ENCODE results near the gene TTC22. TPM values are rescaled to one million over a fixed set of nuclear protein-coding genes. Genes with fewer than 3 reads are reported as not detected.

TTC22 gene
- total RNA-seq, 1 donor from 2014 or later: not detected

- Mint-ChIP-seq H3K9me3 (ENCODE audit: unreplicated experiment) (no peaks in the 10 kb centered on the region), H3K4me3 (ENCODE audit: unreplicated experiment) (no peak overlapping the region), H3K36me3 (ENCODE audit: unreplicated experiment) (no peaks in the 10 kb centered on the region), H3K4me1 (ENCODE audit: low read depth, unreplicated experiment) (no peaks in the 10 kb centered on the region), H3K27me3 (ENCODE audit: unreplicated experiment) (peaks cover 2% of the 10 kb centered on the region), H3K27ac (ENCODE audit: unreplicated experiment) (no peak overlapping the region)
- TF ChIP-seq CTCF (IDR thresholded peaks at IDR 0.05; ENCODE audit: partially characterized antibody, unreplicated experiment): no peak
- no peak for DNase-seq
These were observed 8.5 kb upstream of the TTC22 start for GRCh38 chr1:54809496-54810074.

- Mint-ChIP-seq H3K27me3 (ENCODE audit: unreplicated experiment) (peaks cover 2% of the 10 kb centered on the region), H3K27ac (ENCODE audit: unreplicated experiment) (no peak overlapping the region), H3K9me3 (ENCODE audit: unreplicated experiment) (no peaks in the 10 kb centered on the region), H3K4me3 (ENCODE audit: unreplicated experiment) (no peak overlapping the region), H3K36me3 (ENCODE audit: unreplicated experiment) (no peaks in the 10 kb centered on the region), H3K4me1 (ENCODE audit: low read depth, unreplicated experiment) (no peaks in the 10 kb centered on the region)
- TF ChIP-seq CTCF (IDR thresholded peaks at IDR 0.05; ENCODE audit: partially characterized antibody, unreplicated experiment): peak; percentile 18
- no peak for DNase-seq
These were observed 7.5 kb upstream of the TTC22 start for GRCh38 chr1:54808443-54809207.

GRCh38 chr1:54807756-54808155, 6.6 kb upstream of the TTC22 start:
- TF ChIP-seq CTCF (IDR thresholded peaks at IDR 0.05; ENCODE audit: partially characterized antibody, unreplicated experiment): no peak
- no peaks in the 10 kb centered on the region for H3K9me3 Mint-ChIP-seq (ENCODE audit: unreplicated experiment)
- no peak overlapping the region for H3K4me3 Mint-ChIP-seq (ENCODE audit: unreplicated experiment)

GRCh38 chr1:54806931-54807611, 5.9 kb upstream of the TTC22 start:
- Mint-ChIP-seq H3K27me3 (ENCODE audit: unreplicated experiment) (peaks cover 2% of the 10 kb centered on the region), H3K27ac (ENCODE audit: unreplicated experiment) (no peak overlapping the region), H3K4me3 (ENCODE audit: unreplicated experiment) (no peak overlapping the region), H3K36me3 (ENCODE audit: unreplicated experiment) (no peaks in the 10 kb centered on the region), H3K9me3 (ENCODE audit: unreplicated experiment) (no peaks in the 10 kb centered on the region), H3K4me1 (ENCODE audit: low read depth, unreplicated experiment) (no peaks in the 10 kb centered on the region)
- DNase-seq: no peak
- no peak for TF ChIP-seq CTCF (IDR thresholded peaks at IDR 0.05; ENCODE audit: partially characterized antibody, unreplicated experiment)

More at GRCh38 chr1:54807756-54808155, 6.6 kb upstream of the TTC22 start:
- DNase-seq: no peak
- Mint-ChIP-seq H3K4me1 (ENCODE audit: low read depth, unreplicated experiment) (no peaks in the 10 kb centered on the region), H3K36me3 (ENCODE audit: unreplicated experiment) (no peaks in the 10 kb centered on the region), H3K27me3 (ENCODE audit: unreplicated experiment) (peaks cover 2% of the 10 kb centered on the region), H3K27ac (ENCODE audit: unreplicated experiment) (no peak overlapping the region)

GRCh38 chr1:54805981-54806381, 4.9 kb upstream of the TTC22 start:
- TF ChIP-seq CTCF (IDR thresholded peaks at IDR 0.05; ENCODE audit: partially characterized antibody, unreplicated experiment): no peak
- Mint-ChIP-seq H3K27ac (ENCODE audit: unreplicated experiment) (no peak overlapping the region), H3K4me1 (ENCODE audit: low read depth, unreplicated experiment) (no peaks in the 10 kb centered on the region), H3K9me3 (ENCODE audit: unreplicated experiment) (peaks cover 2% of the 10 kb centered on the region), H3K4me3 (ENCODE audit: unreplicated experiment) (no peak overlapping the region), H3K27me3 (ENCODE audit: unreplicated experiment) (peaks cover 7% of the 10 kb centered on the region), H3K36me3 (ENCODE audit: unreplicated experiment) (no peaks in the 10 kb centered on the region)
- DNase-seq: no peak
